HG02588 (cell line): ENCODE results near the gene HJURP.

ENCODE experiments used
- ATAC-seq: cut with Tn5 transposase; IDR thresholded peaks from one replicate; pipeline ENCODE4 v1.9.1; 2021; ENCODE audit warnings: mild to moderate bottlenecking, moderate library complexity; ENCODE audit not compliant: unreplicated experiment

HJURP gene

GRCh38 chr2:233816334-233816733 is 38.0 kb downstream of the HJURP start:
- no peak for ATAC-seq

DNA sequence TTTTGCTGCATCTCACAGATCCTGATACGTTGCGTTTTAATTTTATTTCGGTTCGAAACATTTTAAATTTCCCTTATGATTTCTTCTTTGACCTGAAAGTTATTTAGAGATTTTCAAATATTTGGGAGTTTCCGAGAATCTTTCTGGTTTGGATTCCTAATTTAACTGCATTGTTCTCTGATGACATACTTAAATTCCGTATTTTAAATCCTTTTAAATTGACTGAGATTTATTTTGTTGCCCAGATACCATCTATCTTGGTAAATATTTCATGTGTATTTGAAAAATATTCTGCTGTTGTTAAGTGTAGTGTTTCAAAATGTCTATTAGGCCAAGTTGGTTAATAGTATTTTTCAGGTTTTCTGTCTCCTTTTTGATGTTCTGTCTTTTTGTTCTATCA is 38.5 kb downstream of the HJURP start:
- ATAC-seq = no peak

DNA sequence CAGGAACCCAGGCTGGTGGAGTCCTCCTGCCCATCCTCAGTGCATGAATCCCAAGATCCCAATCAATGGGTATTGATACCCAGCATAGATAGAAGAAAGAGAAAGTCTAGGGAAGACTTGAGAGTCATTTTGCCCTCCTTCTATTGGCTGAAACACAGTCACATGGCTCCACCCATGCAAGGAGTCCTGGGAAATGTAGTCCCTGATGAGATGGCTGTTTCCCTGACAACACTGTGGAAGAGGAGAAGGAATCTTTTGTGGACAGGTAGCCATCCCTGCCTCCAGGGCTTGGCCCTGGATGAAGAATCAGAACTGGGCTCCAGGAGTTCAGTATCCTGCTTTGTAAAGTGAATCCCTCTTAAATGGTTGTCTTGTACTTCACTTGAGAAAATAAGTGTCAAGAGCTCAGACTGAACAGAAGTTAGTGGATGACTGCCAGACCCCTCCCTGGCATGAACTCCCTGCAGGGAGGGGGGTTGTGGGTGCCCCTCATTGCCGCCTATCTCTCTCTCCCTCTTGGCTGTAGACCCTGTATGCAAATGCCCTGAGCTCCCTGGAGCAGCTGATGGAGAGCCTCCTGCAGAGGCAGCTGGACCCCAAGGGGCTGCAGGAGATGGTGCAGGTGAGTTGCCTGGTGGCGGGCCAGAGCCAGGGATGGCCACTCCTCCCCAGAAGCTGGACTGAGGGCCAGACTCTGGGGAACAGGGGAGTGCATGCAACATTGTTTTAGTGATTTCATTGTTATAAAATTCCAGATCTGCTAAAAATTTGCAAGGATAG is 40.1 kb downstream of the HJURP start:
- no peak for ATAC-seq

GRCh38 chr2:233813236-233814055 is 40.9 kb downstream of the HJURP start:
- no peak for ATAC-seq

GRCh38 chr2:233811732-233812131 is 42.6 kb downstream of the HJURP start:
- ATAC-seq = no peak

GRCh38 chr2:233811087-233811486 is 43.2 kb downstream of the HJURP start:
- ATAC-seq = no peak

DNA sequence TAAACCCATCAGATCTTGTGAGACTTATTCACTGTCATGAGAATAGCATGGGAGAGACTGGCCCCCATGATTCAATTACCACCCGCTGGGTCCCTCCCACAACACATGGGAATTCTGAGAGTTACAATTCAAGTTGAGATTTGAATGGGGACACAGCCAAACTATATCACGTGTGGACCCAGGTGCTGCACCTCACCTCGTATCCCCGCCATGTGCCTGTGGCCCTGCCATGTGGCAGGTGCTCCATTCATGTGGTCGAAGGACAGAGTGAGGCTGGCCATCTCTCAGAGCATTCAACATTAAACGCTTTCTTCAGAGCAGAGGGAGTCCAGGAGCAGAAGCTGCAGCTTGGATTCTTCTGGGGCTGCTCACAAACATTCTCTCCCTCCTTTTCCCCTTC is 44.0 kb downstream of the HJURP start:
- ATAC-seq = no peak

DNA sequence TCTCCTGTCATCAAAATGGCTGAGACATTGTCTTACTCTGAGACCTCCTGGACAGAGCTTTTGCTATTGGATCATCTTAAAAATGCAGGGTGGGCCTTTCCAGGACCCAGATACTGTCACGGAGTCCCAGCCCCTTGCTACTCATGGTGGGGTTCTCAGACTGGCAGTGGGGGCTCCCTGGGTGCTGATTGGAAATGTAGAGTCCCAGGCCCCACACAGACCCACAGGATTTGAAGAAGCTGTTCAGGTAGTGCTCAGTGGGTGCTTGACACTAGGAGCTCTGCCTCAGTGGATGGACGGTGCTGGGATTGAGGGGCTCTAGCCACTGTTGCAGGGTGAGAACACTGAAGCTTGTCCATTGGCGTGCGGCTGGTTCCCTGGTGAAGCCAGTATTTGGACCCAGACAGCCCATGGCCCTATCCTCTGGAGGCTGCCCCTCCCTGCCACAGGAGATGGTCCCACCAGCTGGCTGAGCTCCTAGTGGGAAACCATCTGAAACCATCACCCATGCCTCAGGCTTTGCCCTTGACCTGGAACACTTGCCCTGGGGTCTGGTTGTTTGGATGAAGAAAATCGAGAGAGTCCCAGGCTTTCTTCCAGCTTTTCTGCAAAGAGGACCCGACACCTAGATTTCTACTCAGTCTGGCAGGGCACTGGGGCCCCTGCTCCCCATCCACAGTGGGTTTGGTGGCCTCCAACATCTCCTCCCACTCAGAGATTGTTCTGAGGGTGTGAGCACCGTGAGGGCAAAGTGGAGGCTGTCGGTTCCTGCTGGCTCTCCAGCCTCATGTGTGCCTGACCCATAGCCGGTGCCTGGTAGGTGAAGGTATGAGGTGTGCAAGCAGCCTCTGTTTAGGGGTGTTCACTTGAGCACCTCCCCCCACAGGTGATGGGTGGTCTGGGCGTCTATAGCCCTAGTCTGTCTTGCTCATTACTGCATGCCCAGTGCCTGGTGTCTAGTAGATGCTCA is 46.1 kb downstream of the HJURP start:
- no peak for ATAC-seq

DNA sequence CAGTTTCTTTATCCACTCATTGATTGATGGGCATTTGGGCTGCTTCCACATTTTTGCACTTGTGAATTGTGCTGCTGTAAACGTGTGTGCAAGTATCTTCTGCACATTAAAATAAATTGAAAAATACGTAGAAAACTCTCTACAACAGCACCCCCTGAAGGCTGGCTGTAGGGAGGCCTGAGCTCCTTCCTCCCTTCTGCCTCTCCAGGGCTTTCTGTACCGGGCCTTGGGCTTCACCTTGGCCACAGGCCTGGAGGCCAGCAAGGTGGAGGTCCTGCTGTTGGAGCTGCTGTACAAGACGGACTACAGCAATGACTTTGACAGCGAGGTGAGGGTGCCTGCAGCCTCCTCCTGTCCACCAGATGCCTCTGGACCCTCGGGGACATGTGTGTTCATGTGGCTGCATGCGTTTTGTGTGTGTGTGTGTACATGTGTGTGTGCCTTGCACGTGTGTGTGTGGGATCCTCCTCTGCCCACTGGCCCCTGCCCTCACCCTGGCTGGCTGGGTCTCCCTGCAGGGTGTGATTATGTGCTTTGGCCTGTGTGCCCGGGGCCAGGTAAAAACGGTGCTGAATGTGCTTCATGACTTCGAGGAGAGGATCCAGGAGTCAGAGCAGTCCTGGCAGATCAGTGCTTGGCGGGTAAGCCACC is 47.0 kb downstream of the HJURP start:
- ATAC-seq = no peak

- ATAC-seq = no peak
Measured at GRCh38 chr2:233803994-233804393, 50.3 kb downstream of the HJURP start.

GRCh38 chr2:233803292-233803911 is 50.9 kb downstream of the HJURP start:
- no peak for ATAC-seq

GRCh38 chr2:233802132-233802815 is 52.1 kb downstream of the HJURP start:
- no peak for ATAC-seq

GRCh38 chr2:233801357-233802131 is 52.8 kb downstream of the HJURP start:
- ATAC-seq = no peak

DNA sequence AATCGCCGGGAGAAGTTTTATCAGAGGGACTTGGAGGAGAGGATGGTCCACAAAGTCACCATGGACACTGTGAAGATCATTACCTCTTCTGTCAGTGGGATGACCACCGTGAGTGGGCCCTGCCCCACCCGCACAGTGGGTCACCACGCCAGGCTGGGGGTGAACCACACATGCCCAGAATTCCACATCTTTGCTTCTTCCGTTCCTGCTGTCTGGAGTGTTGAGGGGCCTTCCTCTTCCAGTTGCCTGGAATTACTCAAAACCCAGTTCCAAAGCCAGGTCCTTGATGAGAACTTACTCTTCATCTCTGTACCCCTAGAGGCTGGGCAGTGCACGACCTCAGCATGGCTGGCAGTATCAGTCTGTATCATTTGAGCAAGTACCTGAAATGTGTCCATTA is 54.1 kb downstream of the HJURP start:
- no peak for ATAC-seq

- ATAC-seq = no peak
Measured at GRCh38 chr2:233799716-233800115, 54.6 kb downstream of the HJURP start.

DNA sequence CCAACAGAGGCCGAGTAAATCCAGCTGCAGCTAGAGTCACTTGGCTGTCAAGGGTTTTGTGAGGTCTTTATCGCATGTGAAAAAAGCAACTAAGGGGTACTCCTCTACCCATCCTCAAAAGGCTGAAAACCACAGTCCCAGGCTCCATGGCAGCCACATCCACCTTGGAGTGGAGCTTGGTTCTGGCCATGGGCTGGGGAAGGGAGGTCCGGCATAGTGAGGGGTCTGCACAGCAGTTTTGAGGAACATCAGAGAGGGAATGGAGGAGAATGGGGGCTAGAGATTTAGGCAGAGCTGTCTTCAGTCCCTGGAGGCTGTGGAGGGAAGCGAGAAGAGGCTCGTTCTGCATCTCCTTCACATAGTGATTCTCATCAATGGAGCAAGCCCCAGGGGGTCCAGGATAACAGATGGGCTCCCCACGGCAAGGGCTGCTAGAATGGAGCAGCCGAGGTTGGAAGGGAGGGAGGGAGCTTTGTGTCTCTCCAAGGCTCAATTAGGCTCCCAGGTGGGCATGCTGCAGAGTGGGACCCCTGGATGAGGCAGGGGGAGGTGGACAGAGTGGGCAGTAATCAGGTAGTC is 55.2 kb downstream of the HJURP start:
- no peak for ATAC-seq

- ATAC-seq = no peak
Measured at GRCh38 chr2:233798335-233799086, 55.8 kb downstream of the HJURP start.

DNA sequence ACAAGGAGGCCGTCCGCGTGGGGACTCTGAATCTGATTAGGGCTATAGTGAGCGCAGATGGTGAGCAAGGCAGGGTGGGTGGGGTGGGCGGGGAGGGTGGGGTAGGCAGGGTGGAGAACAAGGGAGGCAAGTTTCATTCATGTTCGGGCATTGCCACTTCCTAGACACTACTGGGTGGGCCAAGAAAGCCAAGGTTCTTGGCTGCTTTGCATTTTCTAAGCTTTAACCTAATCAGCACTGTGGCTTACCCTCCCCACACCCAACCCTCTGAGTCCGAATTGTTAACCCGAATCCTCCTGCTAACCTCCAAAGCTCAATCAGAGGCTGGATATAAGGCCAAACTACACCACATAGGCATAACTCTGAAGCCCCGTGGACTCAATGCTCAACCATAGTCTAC is 58.1 kb downstream of the HJURP start:
- no peak for ATAC-seq
